Activated T-helper 2 cell treated with anti-CD3 and anti-CD28 coated beads, Interferon-gamma antibody, Interleukin-2, Interleukin-4, amounts not matched to agents 10 μg/mL and 5 μg/mL and 100 μg/mL, durations not matched to agents 14 hours and 24 hours and 36 hours (primary cell): ENCODE measurements around the gene B3GAT1. TPM values are rescaled to one million over a fixed set of nuclear protein-coding genes. Genes with fewer than 3 reads are reported as not detected.
"Not testable (repeated sequence)": the region's sequence is repeated elsewhere in the genome, so short reads cannot be mapped to it uniquely, and the experiment has no call there.

Experiments
- DNase-seq: peaks from one replicate; pipeline ENCODE4 v3.0.0; 2021; ENCODE audit warnings: low spot score
- H3K27ac Mint-ChIP-seq: one replicate; pipeline ENCODE4 v1.8.0; 2021; ENCODE audit warnings: mixed read lengths
- H3K27me3 Mint-ChIP-seq: one replicate; pipeline ENCODE4 v1.8.0; 2021; ENCODE audit warnings: low read depth, mixed read lengths
- H3K36me3 Mint-ChIP-seq: one replicate; pipeline ENCODE4 v1.8.0; 2021; ENCODE audit warnings: low read depth, mixed read lengths
- H3K4me1 Mint-ChIP-seq: one replicate; pipeline ENCODE4 v1.8.0; 2021; ENCODE audit warnings: low read depth, mixed read lengths
- H3K4me3 Mint-ChIP-seq: one replicate; pipeline ENCODE4 v1.8.0; 2021; ENCODE audit warnings: low read depth, mild to moderate bottlenecking, moderate library complexity, mixed read lengths
- H3K9me3 Mint-ChIP-seq: one replicate; pipeline ENCODE4 v1.8.0; 2021; ENCODE audit warnings: mixed read lengths
- intact Hi-C: fragments of 100-400 bp; cut with micrococcal nuclease; formaldehyde crosslinking; loops from one replicate; pipeline ENCODE4 v1.15.1; 2023
- total RNA-seq: library from RNA; stranded (reverse); gene quantifications from 2 replicates; pipeline ENCODE4 v1.2.3, GENCODE V29; 2022

B3GAT1 gene
- total RNA-seq, 1 donor from 2014 or later, result 0.27 TPM

DNA sequence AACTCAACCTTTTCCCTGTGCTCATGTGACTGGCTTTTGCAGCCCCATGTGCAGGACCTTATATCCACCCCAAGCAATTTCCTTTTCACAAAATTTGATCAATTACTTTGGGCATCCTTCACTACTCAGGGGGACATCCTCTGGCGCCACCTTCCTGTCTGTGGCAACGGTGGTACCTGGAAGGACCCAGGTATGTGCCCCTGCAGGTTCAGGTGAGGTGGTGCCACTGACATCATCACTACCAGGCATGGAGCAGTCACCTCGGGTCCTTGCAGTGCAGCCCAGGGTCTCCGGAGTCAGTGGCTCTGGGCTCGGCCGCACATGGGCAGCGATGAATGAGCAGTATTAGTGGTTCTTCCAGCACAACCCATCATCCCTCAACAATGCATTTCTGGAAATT is 37.7 kb upstream of the B3GAT1 start:
- Mint-ChIP-seq H3K27ac (no peak overlapping the region), H3K4me1 (no peaks in the 10 kb centered on the region), H3K27me3 (no peaks in the 10 kb centered on the region), H3K36me3 (no peaks in the 10 kb centered on the region), H3K4me3 (no peak overlapping the region), H3K9me3 (no peaks in the 10 kb centered on the region)
- DNase-seq, result no peak
- intact Hi-C loops, result no loop called here

DNA sequence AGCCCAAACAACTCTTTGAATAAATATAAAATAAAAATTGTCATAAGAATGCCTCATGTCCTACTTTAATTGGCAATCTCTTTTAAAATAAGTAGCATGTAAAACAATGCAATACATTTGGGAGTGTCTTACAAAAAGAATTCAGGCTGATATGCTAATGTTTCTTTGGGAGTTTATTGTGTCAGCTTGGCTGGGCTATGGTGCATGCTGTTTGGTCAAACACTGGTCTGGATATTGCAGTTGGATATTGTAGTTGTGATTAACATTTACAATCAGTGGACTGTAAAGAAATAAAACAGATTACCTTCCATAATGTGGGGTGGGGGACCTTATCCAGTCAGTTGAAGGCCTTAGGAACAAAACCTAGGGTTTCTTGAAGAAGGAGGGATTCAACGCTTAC is 37.0 kb upstream of the B3GAT1 start:
- intact Hi-C loops, result no loop called here
- no peak for DNase-seq
- Mint-ChIP-seq H3K36me3 (no peaks in the 10 kb centered on the region), H3K4me1 (peaks cover 1% of the 10 kb centered on the region), H3K9me3 (peaks cover 2% of the 10 kb centered on the region), H3K27me3 (no peaks in the 10 kb centered on the region), H3K4me3 (no peak overlapping the region), H3K27ac (no peak overlapping the region)

DNA sequence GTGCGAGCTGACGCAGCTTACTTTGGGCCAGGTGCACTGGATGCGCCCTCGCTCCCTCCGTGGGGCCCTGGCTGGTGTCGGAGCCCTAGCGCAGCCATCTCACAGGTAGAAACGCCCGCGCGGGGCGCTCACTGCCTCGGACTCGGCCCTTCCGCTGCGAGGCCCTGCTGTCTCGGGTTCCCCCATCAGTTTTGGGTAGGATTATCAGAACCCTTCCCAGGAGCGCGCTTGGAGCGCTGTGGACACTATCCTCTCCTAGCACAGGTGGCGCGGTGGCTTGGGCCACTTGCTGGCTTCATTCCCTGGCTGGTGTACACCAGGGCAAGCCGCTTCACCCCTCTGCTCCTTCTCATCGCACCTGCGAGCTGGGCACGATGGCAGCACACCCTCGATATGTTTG is 35.7 kb upstream of the B3GAT1 start:
- intact Hi-C loops, result no loop called here
- Mint-ChIP-seq H3K4me1 (peaks cover 1% of the 10 kb centered on the region), H3K9me3 (peaks cover 8% of the 10 kb centered on the region), H3K27me3 (no peaks in the 10 kb centered on the region), H3K4me3 (no peak overlapping the region), H3K27ac (no peak overlapping the region), H3K36me3 (no peaks in the 10 kb centered on the region)
- no peak for DNase-seq

DNA sequence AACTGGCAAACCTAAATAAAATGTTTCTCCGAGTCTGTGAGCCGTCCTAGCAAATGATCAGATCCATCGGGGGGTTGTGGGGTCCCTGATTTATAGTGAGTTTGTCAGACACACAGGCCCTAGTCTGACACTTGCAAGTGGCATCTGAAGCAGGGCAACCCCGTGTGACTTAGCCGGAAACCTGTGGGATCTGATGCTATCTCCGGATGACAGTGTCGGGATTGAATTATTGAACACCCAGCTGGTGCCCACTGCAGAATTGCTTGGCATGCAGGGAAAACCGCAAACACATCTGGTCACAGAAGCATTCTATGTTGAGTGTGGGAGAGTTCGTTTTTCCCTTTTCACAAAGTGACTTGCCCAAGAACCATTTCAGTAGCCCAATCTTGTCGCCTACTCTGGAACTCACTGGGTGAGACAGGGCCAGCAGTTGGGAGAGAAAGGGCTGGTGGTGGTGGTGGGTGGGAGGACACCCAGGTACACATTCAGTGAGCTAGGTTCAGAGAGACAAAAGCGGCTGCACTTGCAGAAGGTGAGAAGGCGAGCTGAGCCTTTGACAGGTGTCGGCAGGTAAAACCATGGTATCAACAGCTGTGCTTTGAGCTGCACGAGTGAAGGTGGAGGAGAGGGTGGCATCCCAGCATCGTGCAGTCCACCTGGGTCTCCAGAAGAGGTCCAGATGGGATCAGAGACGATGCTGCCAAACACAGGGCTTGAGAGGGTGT is 33.7 kb upstream of the B3GAT1 start:
- Mint-ChIP-seq H3K27ac (no peak overlapping the region), H3K4me1 (peaks cover 1% of the 10 kb centered on the region), H3K36me3 (no peaks in the 10 kb centered on the region), H3K27me3 (no peaks in the 10 kb centered on the region), H3K9me3 (peaks cover 8% of the 10 kb centered on the region), H3K4me3 (no peak overlapping the region)
- no peak for DNase-seq
- intact Hi-C loops, result no loop called here

DNA sequence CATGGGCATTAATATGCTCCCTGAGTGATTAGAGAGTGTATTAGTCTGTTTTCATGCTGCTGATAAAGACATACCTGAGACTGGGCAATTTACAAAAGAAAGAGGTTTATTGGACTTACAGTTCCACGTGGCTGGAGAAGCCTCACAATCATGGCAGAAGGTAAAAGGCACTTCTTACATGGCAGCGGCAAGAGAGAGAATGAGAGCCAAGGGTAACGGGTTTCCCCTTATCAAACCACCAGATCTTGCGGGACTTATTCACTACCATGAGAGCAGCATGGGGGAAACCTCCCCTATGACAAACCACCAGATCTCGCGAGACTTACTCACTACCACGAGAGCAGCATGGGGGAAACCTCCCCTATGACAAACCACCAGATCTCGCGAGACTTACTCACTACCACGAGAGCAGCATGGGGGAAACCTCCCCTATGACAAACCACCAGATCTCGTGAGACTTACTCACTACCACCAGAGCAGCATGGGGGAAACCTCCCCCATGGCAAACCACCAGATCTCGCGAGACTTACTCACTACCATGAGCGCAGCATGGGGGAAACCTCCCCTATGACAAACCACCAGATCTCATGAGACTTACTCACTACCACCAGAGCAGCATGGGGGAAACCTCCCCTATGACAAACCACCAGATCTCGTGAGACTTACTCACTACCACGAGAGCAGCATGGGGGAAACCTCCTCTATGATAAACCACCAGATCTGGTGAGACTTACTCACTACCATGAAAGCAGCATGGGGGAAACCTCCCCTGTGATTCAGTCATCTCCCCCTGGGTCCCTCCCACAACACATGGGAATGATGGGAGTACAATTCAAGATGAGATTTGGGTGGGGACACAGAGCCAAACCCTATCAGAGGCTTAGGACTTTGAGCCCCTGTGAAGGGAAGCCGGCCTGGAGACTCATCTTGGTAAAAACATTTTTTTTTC is 32.4 kb upstream of the B3GAT1 start:
- DNase-seq, H3K4me3 Mint-ChIP-seq, H3K9me3 Mint-ChIP-seq, H3K27me3 Mint-ChIP-seq, H3K27ac Mint-ChIP-seq, H3K4me1 Mint-ChIP-seq, H3K36me3 Mint-ChIP-seq, intact Hi-C loops: not testable (repeated sequence)

DNA sequence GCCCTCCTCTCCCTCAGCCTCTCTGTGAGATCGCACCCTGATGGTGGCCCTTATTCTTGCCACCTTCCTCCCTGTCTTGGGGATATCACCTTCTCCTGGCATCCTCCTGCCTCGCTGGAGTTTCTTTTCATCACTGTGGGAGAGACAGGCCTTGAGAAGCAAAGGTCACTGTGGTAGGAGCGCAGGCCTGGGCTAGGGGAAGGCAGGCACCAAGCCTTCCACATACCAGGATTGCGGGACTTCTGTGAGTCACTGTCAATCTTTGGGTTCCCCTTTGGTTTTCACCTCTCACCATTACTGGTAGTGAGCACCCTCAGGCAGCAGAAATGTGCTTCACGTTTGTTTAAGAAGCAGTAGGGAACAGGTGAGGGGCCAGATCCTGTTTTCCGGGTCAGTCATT is 31.2 kb upstream of the B3GAT1 start:
- no peaks in the 10 kb centered on the region for H3K27me3 Mint-ChIP-seq
- no peak for DNase-seq
- no peak overlapping the region for H3K27ac Mint-ChIP-seq
- intact Hi-C loops, result no loop called here
- no peak overlapping the region for H3K4me3 Mint-ChIP-seq
- no peaks in the 10 kb centered on the region for H3K36me3 Mint-ChIP-seq
- peaks cover 8% of the 10 kb centered on the region for H3K9me3 Mint-ChIP-seq
- H3K4me1 Mint-ChIP-seq, result peaks cover 1% of the 10 kb centered on the region

DNA sequence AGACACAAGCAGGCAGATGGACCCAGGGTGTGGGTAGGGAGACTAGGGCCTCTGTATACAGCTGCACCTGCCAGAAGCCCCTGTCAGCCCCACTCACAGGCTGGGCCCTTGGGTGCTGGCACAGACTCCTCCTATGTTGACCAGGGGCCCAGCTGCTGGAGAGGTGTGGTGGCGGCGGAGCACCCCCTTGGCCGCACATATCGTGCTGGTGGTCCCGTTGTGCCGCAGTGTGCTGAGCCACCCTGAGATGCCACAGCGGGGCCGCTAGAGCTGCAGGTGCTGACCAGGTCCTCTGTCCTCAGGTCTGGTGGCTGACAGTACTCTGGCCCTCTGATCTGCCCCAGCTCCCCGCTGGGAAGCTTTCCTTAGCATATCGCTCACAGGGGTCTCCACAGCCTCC is 30.2 kb upstream of the B3GAT1 start:
- peaks cover 1% of the 10 kb centered on the region for H3K4me1 Mint-ChIP-seq

DNA sequence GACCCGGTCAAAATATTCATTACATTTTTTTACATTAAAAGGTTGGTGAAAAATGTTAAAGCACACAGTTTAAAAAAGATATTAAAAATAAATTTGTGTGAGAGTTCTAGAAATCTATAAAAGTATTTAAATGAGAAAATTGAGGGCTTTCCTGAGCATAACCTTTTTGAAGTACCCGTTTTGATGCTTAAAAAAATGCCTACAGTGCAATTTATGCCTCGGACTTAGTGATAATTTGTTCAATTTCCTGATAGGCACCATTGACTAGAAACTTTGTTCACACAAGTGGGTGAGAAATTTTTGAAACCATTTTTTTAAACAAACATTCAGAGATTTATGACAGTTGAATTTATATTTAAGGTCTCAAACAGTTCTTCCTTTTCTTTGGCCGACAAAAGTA is 29.7 kb upstream of the B3GAT1 start:
- peaks cover 8% of the 10 kb centered on the region for H3K9me3 Mint-ChIP-seq
- no peaks in the 10 kb centered on the region for H3K36me3 Mint-ChIP-seq
- intact Hi-C loops, result no loop called here
- no peaks in the 10 kb centered on the region for H3K27me3 Mint-ChIP-seq
- DNase-seq, result no peak
- H3K4me1 Mint-ChIP-seq, result peaks cover 1% of the 10 kb centered on the region
- no peak overlapping the region for H3K27ac Mint-ChIP-seq
- no peak overlapping the region for H3K4me3 Mint-ChIP-seq

More for the DNA sequence above, 30.2 kb upstream of the B3GAT1 start:
- H3K27me3 Mint-ChIP-seq, result no peaks in the 10 kb centered on the region
- H3K9me3 Mint-ChIP-seq, result peaks cover 8% of the 10 kb centered on the region
- no peak for DNase-seq
- intact Hi-C loops, result no loop called here
- H3K27ac Mint-ChIP-seq, result no peak overlapping the region
- H3K4me3 Mint-ChIP-seq, result no peak overlapping the region
- H3K36me3 Mint-ChIP-seq, result no peaks in the 10 kb centered on the region

DNA sequence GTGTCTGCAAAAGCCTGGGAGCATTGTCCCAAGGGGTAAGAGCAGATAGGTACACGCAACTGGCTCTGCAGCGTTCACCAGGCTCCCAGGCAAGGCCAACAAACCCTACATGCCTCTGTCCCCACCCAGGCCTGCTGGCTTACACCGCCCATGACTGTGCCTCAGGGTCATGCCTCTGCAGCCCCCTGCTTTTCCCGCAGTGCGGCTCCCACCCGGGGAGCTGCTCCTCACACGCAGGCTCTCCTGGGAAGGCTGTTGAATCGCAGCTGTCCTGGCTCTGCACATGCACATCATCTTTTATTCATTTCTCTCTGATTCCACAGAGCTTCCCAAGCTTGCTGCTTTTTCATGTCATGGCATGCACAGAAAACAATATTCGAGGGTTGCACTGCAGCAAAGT is 29.2 kb upstream of the B3GAT1 start:
- intact Hi-C loops, result no loop called here
- H3K4me3 Mint-ChIP-seq, result no peak overlapping the region
- H3K27me3 Mint-ChIP-seq, result no peaks in the 10 kb centered on the region
- peaks cover 1% of the 10 kb centered on the region for H3K4me1 Mint-ChIP-seq
- H3K27ac Mint-ChIP-seq, result no peak overlapping the region
- H3K36me3 Mint-ChIP-seq, result no peaks in the 10 kb centered on the region
- no peak for DNase-seq
- peaks cover 8% of the 10 kb centered on the region for H3K9me3 Mint-ChIP-seq

DNA sequence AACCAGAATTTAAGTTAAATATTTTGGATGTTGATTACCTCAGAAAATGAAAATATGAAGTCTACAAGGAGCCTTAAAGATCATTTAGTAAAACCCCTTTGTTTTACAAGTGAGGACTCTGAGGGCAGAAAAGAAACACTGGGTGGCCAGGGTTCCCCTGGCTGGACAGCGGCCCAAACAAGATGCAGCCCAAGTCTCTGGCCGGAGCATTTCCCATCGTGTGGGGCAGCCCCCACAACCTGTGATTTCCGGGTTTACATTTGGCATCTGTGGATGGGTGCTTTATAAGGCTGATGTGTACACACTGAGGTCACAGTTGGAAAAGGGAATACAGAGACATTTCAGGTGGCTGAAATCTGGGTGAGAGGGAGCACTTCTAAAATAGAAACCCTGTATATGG is 28.8 kb upstream of the B3GAT1 start:
- peaks cover 8% of the 10 kb centered on the region for H3K9me3 Mint-ChIP-seq
- H3K4me3 Mint-ChIP-seq, result no peak overlapping the region
- no peaks in the 10 kb centered on the region for H3K36me3 Mint-ChIP-seq
- H3K27me3 Mint-ChIP-seq, result no peaks in the 10 kb centered on the region
- no peak for DNase-seq
- H3K27ac Mint-ChIP-seq, result no peak overlapping the region
- intact Hi-C loops, result no loop called here
- peaks cover 1% of the 10 kb centered on the region for H3K4me1 Mint-ChIP-seq

DNA sequence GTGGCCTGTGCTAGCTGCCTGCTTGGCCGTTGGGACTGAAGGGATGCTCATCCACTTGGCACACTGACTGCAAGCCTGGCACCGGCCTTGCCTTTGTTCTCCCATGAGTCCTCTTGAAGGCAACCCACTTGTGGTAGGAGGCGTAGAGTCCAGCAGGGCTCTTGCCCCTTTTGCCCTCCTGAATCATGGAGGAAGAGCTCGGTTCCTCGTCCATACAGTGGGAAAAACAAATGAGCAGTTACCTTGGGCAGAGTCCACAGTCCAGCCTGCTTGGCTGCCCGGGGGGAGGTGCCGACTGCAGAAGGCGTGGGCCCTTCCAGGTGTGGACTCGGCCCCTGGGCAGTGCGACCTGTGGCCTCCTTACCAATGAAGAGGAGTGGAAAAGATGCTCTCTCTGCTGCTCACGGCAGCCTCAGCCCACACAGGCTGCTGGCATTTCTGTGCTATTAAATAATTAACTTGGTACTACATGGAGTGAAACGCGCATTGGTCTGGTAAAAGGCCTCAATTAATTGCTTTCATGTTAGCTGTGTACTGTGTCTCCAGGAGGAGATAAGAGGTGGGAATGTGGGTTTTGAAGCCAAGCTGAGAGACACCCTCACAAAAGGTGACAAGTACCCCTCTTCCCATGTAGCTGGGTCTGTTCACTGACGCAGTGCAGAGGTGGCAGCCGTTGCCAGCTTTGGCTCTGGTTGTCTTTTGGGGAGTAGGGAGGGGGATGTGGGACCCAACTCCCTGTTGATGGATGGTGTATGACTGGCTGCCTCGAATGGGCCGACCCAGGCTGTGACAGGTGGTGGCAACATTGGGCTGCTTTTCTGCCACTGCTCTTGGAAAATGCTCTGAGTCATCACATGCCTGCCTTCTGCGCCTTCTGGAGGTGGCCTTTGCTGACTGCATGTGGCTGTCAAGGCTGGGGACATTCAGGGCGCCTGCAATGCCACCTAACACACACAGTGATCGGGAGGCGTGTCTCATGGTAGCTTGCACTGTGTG is 26.8 kb upstream of the B3GAT1 start:
- H3K4me3 Mint-ChIP-seq, result no peak overlapping the region
- no peak overlapping the region for H3K27ac Mint-ChIP-seq
- H3K4me1 Mint-ChIP-seq, result no peaks in the 10 kb centered on the region
- intact Hi-C loops, result no loop called here
- H3K27me3 Mint-ChIP-seq, result no peaks in the 10 kb centered on the region
- H3K9me3 Mint-ChIP-seq, result peaks cover 3% of the 10 kb centered on the region
- no peaks in the 10 kb centered on the region for H3K36me3 Mint-ChIP-seq
- DNase-seq, result no peak

DNA sequence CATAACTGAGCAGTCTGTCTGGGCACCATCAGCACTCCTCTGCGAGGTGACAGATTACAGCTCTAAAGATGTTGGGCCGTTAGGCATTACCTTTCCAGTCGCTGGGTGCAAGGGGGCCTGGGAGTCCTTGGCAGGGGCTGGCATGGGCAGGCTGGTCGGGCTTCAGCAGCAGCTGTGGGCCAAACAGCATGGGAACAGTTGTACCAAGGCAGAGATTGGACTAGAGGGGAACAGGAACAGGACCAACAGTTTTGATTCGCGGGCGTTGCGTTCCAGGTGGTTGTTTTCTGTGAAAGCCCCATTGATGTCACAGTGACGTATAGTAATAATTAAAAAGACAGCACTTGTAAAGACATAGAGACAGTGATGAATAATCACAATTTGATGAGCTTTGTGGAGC is 25.8 kb upstream of the B3GAT1 start:
- Mint-ChIP-seq H3K27ac (no peak overlapping the region), H3K36me3 (no peaks in the 10 kb centered on the region), H3K4me3 (no peak overlapping the region), H3K4me1 (no peaks in the 10 kb centered on the region), H3K27me3 (peaks cover 1% of the 10 kb centered on the region), H3K9me3 (no peaks in the 10 kb centered on the region)
- intact Hi-C loops, result no loop called here
- no peak for DNase-seq
